Inflammatory macrophage treated with lipopolysaccharide for 1 hour (primary cell): Measurements from ENCODE around the gene CLNK.
A peak's percentile ranks its signal among the peaks of the same experiment; 100 is the strongest.

Experiments used
- DNase-seq, 2 donors: peaks; one replicate each; pipeline ENCODE4 v3.0.0-alpha.2; 2020 to 2022

The CLNK gene

GRCh38 chr4:10701161-10701560 is 16.6 kb upstream of the CLNK start:
- DNase-seq, result no peak

GRCh38 chr4:10698172-10698571 is 13.6 kb upstream of the CLNK start:
- no peak for DNase-seq

- DNase-seq, result no peak
Observed at GRCh38 chr4:10697086-10697485, 12.5 kb upstream of the CLNK start.

- no peak for DNase-seq
Observed at GRCh38 chr4:10696253-10696652, 11.7 kb upstream of the CLNK start.

GRCh38 chr4:10694828-10695209 is 10.3 kb upstream of the CLNK start:
- no peak for DNase-seq

GRCh38 chr4:10694151-10694827 is 9.7 kb upstream of the CLNK start:
- no peak for DNase-seq

- DNase-seq, result no peak
Observed at GRCh38 chr4:10691651-10692050, 7.1 kb upstream of the CLNK start.

- peak; percentile 12 to 15 for DNase-seq
Observed at GRCh38 chr4:10690185-10690907, 5.8 kb upstream of the CLNK start.

- DNase-seq, result no peak
Observed at GRCh38 chr4:10688846-10689245, 4.3 kb upstream of the CLNK start.

- DNase-seq, result no peak
Observed at GRCh38 chr4:10688022-10688421, 3.5 kb upstream of the CLNK start.

- DNase-seq, result no peak
Observed at GRCh38 chr4:10687526-10687925, 3.0 kb upstream of the CLNK start.

- DNase-seq, result no peak
Observed at GRCh38 chr4:10682397-10682796, 2.2 kb downstream of the CLNK start.

GRCh38 chr4:10677796-10678497 is 6.6 kb downstream of the CLNK start:
- DNase-seq, result no peak

- no peak for DNase-seq
Observed at GRCh38 chr4:10673817-10674369, 10.7 kb downstream of the CLNK start.

- DNase-seq, result no peak
Observed at GRCh38 chr4:10672379-10672778, 12.2 kb downstream of the CLNK start.

GRCh38 chr4:10671799-10672198 is 12.8 kb downstream of the CLNK start:
- no peak for DNase-seq

- DNase-seq, result no peak
Observed at GRCh38 chr4:10671366-10671765, 13.2 kb downstream of the CLNK start.

GRCh38 chr4:10670321-10670720 is 14.2 kb downstream of the CLNK start:
- no peak for DNase-seq

GRCh38 chr4:10667701-10668326 is 16.8 kb downstream of the CLNK start:
- no peak for DNase-seq

GRCh38 chr4:10666616-10667015 is 18.0 kb downstream of the CLNK start:
- DNase-seq, result no peak

GRCh38 chr4:10664408-10664807 is 20.2 kb downstream of the CLNK start:
- DNase-seq, result no peak

- no peak for DNase-seq
Observed at GRCh38 chr4:10662937-10663336, 21.6 kb downstream of the CLNK start.

GRCh38 chr4:10661047-10661446 is 23.5 kb downstream of the CLNK start:
- no peak for DNase-seq
